Fibroblast of gingiva (primary cell): Measurements from ENCODE around the gene MARK2.

Source experiments
- DNase-seq: peaks from one replicate; pipeline ENCODE4 v3.0.0-alpha.2; 2011; ENCODE audit warnings: low read depth

The MARK2 gene

GRCh38 chr11:63909591-63910506, 70.9 kb downstream of the MARK2 start:
- no peak for DNase-seq

DNA sequence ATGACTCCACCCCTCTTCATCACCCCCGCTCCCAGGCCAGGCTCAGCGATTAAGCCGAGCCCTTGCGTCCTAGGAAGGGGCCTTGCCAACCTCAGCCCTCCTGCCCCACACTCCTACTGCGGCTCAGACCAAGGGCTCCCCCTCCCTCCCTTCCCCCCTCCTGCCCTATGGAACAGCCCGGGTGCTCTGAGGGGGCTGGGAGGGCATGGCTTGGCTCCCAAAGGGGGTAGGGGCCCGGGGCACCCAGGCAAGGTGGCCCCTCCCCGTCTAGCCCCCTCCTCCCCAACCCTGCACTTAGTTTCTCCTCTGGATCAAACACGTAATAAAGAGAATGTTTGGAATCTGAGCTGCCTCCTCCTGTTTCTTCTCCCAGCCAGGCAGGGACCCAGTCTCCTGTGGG, 71.8 kb downstream of the MARK2 start:
- no peak for DNase-seq

DNA sequence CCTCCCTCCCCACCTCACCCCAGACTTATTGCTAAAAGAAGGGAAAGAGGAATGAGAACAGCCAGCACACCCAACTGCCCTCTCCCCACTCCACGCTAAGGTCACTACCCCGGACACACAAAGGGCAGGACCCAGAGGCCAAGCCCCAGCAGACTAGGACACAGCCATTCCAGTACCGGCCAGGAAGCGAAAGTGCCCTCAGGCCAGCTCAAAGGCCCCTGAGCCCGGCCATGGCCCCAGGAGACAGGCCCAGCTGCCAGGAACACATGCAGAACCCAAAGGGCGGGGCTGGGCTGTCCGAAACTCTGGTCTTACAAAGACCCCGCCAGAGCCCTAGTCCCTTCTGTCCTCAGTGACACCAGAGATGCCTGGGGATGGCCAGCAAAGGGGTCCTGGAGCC, 72.5 kb downstream of the MARK2 start:
- no peak for DNase-seq

GRCh38 chr11:63911876-63912275, 73.0 kb downstream of the MARK2 start:
- no peak for DNase-seq

DNA sequence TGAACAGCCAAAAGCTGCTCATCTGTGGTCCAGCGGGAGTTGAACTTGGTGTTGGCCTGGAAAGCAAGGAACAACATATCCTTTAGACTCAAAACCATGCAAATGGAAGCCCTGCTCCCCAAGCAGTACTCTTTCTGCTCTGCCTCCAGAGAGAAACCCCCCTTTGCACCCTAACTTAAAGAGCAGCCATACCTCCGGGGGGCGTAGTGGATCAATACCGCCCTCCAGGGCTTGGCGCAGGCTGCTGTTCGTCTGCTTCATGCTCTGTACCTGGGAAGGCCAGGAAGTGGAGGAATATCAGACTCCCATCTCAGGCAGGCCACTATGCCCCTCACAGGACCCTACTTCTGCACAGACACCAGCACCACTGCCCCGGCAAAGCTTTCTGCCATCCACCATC, 73.8 kb downstream of the MARK2 start:
- DNase-seq, result no peak

DNA sequence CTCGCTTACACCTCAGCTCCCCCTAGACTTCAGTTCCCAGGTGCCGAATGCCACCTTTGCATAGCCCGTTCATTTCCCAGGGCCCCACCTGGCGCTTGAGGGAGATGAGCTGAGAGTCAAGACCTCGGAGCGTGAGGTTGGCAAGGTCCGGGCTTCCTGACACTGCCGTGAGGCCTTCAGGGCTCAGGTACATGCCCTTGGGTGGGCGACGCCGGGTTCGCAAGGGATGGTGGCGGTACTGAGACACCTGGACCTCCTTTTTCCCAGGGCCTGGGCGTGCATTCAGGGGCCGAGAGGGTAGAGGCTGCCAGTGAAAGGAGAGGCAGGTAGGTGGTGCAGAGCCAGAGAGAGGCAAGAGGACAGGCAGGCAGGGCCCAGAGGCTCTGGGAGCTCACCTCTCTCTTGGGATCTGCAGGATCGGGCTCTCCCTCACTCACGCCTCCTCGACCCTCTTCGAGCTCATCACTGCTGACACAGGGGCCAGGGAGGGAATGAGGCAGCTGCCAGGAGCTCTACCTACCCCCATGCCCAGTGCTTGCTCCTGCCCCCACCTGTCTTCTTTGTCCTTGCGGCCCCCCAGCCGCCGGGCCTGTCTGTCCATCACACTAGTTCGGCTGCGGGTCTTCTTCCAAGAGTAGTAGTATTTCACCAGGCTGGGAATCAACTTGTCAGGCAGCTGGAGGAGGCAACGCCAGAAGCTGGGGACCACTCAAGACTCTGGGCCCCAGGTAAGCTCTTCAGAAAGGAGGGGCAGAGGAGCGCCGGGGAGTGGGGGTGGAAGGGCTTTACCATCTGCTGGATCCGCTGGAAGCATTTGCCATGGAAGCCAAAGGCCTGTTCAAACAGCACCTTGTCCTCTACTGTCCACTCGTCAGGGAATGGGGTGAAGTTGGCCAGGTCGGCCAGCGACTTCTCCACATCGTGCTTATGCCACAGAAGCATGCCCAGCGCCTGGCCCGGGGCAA, 75.2 kb downstream of the MARK2 start:
- no peak for DNase-seq

- DNase-seq, result no peak
Observed at GRCh38 chr11:63914896-63915691, 76.2 kb downstream of the MARK2 start.

DNA sequence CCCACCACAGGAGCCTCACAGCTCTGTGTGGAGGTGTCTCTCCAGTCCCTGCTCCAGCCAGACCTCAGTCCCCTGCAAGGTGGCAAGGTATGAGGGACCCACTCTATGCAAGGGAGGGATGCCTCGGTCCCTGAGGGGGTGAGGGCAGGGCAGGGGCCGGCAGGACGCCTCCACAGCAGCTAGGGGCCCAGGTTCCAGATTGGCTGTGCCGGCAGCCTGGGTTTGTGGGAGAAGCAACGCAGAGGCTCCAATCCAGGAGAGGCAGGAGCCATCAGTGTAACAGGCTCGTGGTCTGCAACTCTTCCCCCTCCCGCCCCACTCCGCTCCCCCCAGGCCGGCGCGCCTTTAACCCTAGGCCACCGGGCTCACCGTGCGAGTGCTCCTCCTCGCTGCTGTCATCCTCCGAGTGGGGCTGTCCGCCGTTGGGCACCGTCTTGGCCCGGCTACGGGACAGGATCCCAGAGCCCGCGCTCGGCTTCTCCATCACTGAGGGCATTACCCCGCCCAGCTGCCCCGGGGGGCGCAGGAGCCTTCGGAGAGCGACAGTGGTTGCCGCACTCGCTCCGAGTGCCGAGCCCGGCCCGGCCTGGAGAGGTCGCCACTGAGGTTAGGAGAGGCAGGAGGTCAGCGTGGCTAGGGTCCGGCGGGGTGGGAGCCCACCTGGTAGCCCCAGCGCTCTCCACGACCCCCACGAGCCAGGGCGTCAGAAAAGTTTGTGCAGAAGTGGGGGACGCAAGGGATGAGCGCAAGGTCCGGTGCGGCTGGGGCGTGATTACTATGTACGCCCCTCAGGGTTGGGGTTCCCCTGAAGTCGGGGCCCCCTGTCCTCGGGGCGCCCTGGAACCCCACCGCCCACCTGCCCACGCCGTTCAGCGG, 77.3 kb downstream of the MARK2 start:
- no peak for DNase-seq

DNA sequence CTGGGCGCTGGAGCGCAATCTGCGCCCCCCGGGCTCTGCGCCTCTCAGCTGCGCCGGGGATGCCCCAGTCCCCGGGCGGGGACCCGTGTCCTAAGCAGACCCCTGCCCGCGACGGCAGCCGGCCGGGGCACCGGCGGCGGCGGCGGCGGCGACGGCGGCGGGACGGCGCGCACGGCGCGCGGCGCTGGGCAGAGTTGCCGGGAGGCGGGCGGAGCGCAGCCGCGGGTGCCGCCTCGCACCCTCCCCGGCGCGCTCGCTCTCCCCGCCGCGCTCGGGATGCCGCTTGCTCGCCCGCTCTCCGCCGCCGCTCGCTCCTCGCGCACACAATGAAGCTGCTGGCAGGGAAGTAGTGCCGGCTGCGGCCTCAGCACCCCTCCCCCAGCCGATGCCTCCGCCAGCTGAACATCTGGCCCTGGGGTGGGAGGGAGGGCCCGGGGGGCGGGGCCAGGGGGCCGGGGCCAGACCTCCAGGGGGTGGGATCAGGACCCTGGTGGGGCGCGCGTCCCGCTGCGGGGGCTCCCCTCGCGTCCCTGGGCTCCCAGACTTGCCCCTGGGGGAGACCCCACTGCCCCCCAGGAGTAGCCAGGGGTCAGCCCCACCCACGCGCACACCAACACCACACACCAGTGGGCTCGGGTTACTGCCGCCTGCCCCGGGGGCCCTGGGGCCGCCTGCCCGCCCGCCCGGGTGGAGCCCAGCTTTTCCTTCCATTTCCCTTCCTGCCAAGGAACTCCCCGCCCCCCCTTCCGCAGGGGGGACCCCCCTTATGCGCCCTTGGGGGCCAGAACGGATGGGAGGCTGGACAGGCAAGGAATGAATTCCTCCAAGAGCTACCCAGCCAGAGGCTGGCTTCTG, 78.2 kb downstream of the MARK2 start, which contains the start of gene RCOR2:
RCOR2 (minus strand) TSS at position 328 of the 855 bp plus-strand sequence. CDS start 708 bp downstream, outside the sequence.
- DNase-seq, result peak; percentile 92

GRCh38 chr11:63917692-63918506, 79.0 kb downstream of the MARK2 start:
- DNase-seq, result peak; percentile 64

DNA sequence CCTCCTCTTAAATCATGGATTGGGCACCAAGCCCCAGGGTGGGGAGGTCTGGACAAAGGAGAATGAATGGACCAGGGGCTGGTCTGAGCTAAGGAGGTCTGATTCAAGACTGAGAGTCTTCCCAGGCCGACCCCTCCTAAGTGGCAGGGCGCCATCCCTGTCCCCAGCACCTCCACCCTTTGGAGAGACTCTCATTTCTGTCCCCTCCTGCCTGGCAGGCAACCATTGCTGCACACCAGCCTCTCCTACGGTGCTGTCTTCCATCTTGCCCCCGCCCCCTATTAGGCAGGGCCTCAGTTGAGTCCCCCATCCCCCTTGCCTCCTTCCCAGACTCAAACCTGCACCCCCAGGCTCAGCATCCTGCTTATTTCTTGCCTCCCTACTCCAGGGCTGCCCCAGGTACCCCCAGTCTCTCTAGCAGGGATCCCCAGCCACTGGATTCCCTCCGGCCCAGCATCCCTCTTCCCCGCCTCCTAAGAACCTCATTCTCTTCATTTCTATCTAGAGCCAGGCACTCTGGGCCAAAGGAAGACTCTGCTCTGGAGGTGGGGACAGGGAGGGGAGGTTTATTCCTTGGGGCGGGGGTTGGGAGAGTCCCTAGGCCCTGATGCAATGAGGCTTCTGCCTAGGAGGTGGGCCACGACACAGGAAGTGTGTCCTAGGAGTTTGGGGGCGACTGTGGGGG, 79.7 kb downstream of the MARK2 start:
- no peak for DNase-seq

- DNase-seq, result no peak
Observed at GRCh38 chr11:63919267-63920125, 80.6 kb downstream of the MARK2 start.

DNA sequence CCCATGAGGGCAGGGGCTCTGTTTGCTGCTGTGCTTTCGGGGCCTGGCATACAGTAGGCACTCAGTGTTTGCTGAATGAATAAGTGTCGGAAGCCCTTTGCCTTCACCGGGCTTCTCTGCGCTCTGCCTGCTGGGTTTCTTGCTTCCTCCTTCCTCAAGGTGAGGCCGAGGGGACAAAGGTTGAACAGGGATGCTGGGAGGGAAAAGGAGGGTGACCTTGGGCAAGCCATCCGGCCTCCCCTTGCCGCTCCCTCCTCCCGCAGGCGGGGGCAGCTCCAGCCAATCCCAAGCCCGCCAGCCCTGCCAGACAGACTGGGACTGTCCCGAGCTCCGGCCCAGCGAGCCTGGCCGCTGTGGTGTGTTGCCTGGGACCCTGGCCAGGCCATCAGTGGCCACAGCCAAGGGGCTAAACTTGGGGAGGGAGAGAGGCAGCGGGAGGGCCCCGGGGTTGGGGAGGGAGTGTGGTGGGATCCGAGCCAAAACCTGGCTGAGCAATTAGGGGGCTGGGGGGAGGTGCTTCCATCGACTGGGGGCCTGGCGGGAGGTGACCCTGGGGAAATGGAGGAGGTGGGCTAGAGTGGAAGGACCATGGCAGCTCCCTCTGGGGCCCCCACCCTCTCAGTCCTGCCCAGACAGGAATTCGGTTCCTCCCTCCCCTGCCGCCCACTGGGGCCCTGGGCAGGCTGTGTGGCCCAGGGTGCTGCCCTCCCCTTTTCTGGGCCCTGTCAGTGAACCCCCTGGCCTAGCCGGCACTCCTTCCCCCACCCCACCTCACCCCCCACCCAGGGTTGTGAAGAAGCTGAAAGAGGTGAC, 81.4 kb downstream of the MARK2 start:
- no peak for DNase-seq

DNA sequence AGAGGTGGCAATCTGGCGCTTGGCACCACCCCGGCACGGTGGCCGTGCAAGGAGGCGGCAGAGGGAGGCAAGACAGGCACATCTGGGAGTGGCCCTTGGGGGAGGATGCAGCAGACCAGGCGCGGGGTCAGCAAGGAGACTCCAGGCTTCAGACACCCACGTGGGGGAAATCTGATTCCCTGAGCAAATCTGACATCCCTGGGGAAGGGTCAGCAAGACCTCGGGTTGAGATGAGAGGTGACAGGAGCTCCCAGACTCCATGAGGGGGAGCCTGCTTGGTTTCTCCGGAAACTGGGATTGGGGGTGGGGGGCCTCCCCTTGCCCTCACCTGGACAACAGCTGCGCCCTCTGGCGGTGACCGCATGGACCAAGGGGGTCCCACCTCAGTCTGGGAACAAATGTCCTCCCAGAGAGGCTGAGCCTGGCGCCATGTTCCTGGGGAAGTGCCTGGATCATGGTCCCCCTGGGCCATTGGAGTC, 82.1 kb downstream of the MARK2 start:
- no peak for DNase-seq

DNA sequence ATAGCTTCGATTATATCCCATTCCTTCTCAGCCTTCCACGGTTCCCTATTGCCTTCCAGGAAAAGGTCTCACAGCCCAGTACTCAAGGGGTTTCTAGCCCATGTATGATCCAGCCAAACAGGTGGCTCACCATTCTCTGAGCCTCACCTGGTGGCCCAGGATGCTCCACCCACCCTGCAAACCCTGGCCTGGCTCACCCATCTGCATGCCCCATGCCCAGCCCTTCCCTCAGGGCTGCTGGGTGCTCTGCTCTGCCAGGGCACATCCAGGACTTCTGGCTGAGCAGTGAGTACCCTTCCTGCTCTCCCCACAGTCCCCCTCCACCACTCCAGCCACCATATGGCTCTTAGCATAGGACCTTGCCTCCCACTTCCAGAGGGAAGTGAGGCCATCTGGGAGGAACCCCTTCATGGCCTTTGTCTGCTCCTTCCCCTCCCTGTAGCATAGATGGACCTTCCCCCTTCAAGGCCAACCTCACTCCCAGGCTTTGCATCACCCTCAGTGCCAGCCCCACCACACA, 83.8 kb downstream of the MARK2 start:
- no peak for DNase-seq

DNA sequence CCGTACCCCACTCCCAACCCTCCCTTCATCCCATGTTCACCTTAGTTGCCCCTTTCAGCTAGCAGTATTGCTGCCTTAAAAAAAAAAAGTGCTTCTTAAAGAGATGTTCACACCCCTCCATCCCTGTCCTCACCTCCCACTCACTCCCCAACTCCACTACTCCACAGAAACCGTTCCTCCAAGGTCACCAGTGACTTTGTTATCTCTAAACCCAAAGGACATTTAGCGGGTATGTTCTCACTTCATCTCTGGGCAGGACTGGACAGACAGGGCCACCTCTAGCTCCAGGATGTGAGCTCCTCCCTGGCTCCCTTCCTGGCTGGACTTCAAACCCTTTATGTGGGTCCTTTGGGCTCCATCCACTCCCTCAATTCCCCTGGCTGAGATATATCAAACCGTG, 84.4 kb downstream of the MARK2 start:
- DNase-seq, result no peak
